T-helper 2 cell treated with Interferon-gamma antibody and Interleukin-4, amounts not matched to agents 5 μg/mL and 100 μg/mL, for 36 hours (primary cell): Measurements from ENCODE around the gene RBM20.
"Not testable (repeated sequence)": the region's sequence is repeated elsewhere in the genome, so short reads cannot be mapped to it uniquely, and the experiment has no call there.

Experiments
- DNase-seq: peaks from one replicate; pipeline ENCODE4 v3.0.0; 2021; ENCODE audit warnings: low spot score
- H3K27ac Mint-ChIP-seq: one replicate; pipeline ENCODE4 v1.8.0; 2021; ENCODE audit warnings: mild to moderate bottlenecking, mixed read lengths
- H3K27me3 Mint-ChIP-seq: one replicate; pipeline ENCODE4 v1.8.0; 2021; ENCODE audit warnings: low read depth, mixed read lengths
- H3K36me3 Mint-ChIP-seq: one replicate; pipeline ENCODE4 v1.8.0; 2021; ENCODE audit warnings: low read depth, mixed read lengths
- H3K4me1 Mint-ChIP-seq: one replicate; pipeline ENCODE4 v1.8.0; 2021; ENCODE audit warnings: low read depth, mixed read lengths
- H3K4me3 Mint-ChIP-seq: one replicate; pipeline ENCODE4 v1.8.0; 2022; ENCODE audit warnings: mild to moderate bottlenecking, moderate library complexity, mixed read lengths
- H3K9me3 Mint-ChIP-seq: one replicate; pipeline ENCODE4 v1.8.0; 2021; ENCODE audit warnings: mixed read lengths

Gene RBM20

DNA sequence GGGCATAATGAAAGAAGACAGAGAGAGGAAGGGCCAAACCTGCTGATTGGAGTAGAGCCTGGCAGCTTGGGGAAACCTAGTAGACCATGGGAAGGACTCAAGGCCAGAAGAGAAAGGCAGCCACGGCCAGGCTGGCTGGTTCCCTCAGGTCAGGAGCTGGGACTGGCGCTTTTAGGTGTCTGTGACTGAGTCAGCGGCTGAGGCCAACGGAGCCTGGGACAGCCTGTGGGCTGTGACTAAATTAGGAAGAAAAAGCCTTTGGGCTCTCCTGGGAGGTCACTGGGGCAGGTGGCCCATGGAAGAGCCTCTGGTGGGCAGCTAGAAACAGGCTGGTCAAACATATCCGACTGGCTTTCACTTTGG, 118.7 kb downstream of the RBM20 start:
- no peak overlapping the region for H3K27ac Mint-ChIP-seq
- H3K27me3 Mint-ChIP-seq = no peaks in the 10 kb centered on the region
- DNase-seq = no peak
- H3K9me3 Mint-ChIP-seq = no peaks in the 10 kb centered on the region
- H3K4me3 Mint-ChIP-seq = no peak overlapping the region
- H3K36me3 Mint-ChIP-seq = no peaks in the 10 kb centered on the region
- H3K4me1 Mint-ChIP-seq = peaks cover 4% of the 10 kb centered on the region

DNA sequence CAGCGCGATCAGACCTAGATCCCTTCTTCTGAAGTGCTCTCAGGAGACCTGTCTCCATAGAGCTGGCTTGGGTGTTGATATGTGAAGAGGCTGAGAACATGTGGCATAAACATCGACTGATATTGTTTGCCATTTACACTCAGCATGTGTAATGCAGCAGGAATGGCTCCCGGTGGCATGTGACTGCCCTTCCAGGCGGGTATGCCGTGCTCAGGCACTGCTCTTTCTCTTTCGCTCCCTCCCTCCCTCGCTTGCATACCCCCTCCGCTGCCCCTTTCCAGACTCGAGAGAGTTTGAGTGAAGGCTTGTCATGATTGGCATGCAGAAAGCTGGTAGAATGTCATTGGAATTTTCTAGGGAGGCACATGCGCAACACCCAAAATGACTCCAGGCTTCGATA, 120.2 kb downstream of the RBM20 start:
- no peak for DNase-seq
- Mint-ChIP-seq H3K27ac (no peak overlapping the region), H3K9me3 (no peaks in the 10 kb centered on the region), H3K27me3 (no peaks in the 10 kb centered on the region), H3K36me3 (no peaks in the 10 kb centered on the region), H3K4me1 (peaks cover 4% of the 10 kb centered on the region), H3K4me3 (no peak overlapping the region)

DNA sequence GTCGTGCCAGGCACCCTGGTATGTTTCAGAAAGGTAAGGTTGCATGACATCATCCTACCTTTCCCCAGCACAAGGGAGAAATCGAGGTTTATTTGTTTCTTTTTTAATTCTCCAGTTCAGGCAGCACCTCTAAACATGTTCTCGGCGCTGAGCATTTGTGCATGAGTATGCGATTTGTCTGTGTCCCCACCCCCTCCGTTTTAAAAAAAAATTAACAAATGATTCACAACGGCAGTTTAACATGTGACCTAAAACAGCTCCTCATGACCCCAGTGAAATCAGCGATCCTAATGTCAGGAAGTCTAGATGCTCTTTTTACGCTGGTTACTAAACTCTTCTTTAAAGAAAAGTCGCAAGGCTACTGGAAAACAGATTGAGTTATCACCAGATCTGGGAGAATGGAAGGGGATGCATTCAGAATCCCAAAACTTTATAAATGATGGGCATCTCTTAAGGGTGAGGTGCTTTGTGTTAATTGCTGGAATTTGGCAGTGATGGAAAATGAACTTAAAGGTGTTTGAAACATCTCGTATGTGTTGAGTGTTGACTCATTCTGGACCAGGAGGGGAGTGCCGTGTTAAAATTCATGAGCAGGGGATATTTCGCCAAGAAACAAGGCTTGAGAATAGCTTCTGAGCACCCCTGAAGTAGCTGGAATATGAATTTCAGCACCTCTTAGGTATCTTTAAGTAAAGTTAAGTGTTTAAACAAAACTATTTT, 120.8 kb downstream of the RBM20 start:
- Mint-ChIP-seq H3K27ac (no peak overlapping the region), H3K4me3 (no peak overlapping the region)
- no peak for DNase-seq

DNA sequence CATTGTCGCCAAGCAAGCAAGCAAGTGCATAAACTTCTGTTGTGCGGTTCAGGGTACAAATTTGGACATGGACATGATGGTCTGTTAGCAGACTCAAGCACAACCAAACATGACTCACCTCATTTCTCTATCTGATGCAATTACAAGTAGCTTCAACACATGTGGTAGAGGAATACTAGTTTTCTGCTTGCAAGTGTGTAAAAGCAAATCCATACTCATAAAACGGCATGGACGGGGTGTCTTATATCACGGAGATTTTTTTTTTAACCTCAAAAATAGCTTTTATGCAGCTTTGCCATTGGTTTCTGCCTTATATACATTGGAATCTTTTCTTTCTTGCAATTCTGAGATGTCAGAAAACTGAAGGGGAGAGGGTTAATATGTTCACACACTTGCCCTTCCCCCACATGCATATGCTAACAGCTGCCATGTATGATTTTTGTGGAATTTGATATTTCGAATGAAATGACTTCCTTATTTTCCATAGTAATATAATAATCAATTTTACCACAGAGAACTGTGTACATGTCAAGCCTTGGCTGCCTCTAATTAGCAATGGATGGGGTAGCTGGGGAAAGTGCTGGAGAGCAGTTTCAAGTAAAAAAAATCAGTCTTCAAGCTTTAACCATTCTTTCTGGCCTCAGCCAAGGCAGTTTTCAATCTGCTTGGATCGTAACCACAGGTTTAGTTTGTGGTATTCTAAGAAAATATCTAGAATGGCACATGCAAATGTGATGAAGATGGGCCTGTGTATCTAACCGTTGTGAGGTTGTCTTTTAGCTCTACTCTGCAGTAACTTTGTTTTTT, 121.6 kb downstream of the RBM20 start:
- Mint-ChIP-seq H3K36me3 (no peaks in the 10 kb centered on the region), H3K27me3 (no peaks in the 10 kb centered on the region), H3K27ac (no peak overlapping the region), H3K9me3 (no peaks in the 10 kb centered on the region), H3K4me3 (no peak overlapping the region), H3K4me1 (peaks cover 5% of the 10 kb centered on the region)
- DNase-seq = no peak

More for the DNA sequence above, 120.8 kb downstream of the RBM20 start:
- Mint-ChIP-seq H3K36me3 (no peaks in the 10 kb centered on the region), H3K4me1 (peaks cover 4% of the 10 kb centered on the region), H3K9me3 (no peaks in the 10 kb centered on the region), H3K27me3 (no peaks in the 10 kb centered on the region)

DNA sequence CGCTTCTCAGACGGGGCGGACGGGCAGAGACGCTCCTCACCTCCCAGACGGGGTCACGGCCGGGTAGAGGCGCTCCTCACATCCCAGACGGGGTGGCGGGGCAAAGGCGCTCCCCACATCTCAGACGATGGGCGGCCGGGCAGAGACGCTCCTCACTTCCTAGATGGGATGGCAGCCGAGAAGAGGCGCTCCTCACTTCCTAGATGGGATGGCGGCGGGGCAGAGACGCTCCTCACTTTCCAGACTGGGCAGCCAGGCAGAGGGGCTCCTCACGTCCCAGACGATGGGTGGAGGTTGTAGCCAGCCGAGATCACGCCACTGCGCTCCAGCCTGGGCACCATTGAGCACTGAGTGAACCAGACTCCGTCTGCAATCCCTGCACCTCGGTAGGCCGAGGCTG, 123.5 kb downstream of the RBM20 start:
- not testable (repeated sequence) for H3K4me3 Mint-ChIP-seq, DNase-seq, H3K27ac Mint-ChIP-seq, H3K4me1 Mint-ChIP-seq, H3K36me3 Mint-ChIP-seq, H3K9me3 Mint-ChIP-seq, H3K27me3 Mint-ChIP-seq

DNA sequence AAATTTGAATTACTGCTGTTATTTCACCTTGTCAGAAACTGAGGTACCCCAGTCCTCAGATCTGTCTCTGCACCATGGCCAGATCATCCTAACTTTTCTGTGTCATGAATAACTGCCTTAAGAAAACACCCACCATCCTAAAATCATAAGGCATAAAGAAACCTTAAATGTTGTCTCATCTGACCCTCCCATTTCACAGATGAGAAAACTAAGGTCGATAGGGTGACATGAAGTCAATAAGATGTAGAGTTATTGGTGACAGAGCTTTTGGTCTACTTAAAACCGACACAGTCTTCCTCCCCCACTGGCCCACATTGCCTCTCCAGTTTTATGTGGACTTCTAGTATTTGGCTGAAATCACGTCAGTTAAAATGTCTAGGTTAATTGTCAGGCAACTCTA, 126.1 kb downstream of the RBM20 start:
- H3K27me3 Mint-ChIP-seq = no peaks in the 10 kb centered on the region
- no peaks in the 10 kb centered on the region for H3K9me3 Mint-ChIP-seq
- no peak for DNase-seq
- no peak overlapping the region for H3K27ac Mint-ChIP-seq
- H3K4me3 Mint-ChIP-seq = no peak overlapping the region
- H3K36me3 Mint-ChIP-seq = no peaks in the 10 kb centered on the region
- H3K4me1 Mint-ChIP-seq = peaks cover 25% of the 10 kb centered on the region

DNA sequence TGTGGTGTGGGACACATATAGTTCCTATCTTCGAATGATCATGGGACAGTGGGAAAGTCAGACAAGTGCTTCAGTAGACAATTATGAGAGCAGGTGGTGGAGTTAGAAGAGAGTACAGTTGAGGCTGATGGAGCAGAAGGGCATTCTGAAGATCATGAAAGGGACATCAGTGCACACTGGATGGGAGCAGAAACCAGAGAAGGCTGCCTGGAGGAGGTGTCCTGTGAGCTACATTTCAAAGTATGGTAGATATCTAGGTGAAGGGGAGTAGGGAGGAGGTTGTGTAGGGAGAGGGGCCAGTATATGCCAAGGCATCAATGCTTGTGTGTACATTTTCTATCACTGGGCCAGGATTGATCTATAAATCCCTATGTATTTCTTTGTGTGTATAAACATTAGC, 127.3 kb downstream of the RBM20 start:
- peaks cover 30% of the 10 kb centered on the region for H3K4me1 Mint-ChIP-seq
- H3K27ac Mint-ChIP-seq = no peak overlapping the region
- H3K27me3 Mint-ChIP-seq = no peaks in the 10 kb centered on the region
- no peak overlapping the region for H3K4me3 Mint-ChIP-seq
- no peak for DNase-seq
- peaks cover 2% of the 10 kb centered on the region for H3K9me3 Mint-ChIP-seq
- no peaks in the 10 kb centered on the region for H3K36me3 Mint-ChIP-seq

DNA sequence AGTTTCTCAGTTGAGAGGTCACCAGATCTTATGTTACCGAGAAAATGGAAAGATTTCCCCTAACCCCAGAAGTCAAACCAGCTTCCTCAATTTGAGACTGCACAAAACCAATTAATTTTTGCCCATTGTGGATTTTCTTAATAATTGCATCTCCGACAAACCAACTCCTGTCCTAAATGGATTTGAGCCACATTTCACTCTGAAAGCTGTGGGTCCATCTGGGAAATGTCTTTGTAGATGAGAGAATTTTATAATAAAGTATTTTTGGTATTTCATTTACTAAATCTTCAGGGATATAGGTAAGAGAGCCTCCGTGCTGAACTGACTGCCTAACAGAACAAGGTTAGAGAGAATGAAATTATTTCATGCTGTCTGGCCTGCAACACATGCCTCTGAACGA, 127.9 kb downstream of the RBM20 start:
- H3K9me3 Mint-ChIP-seq = peaks cover 3% of the 10 kb centered on the region
- H3K36me3 Mint-ChIP-seq = no peaks in the 10 kb centered on the region
- no peak overlapping the region for H3K4me3 Mint-ChIP-seq
- H3K27ac Mint-ChIP-seq = no peak overlapping the region
- H3K27me3 Mint-ChIP-seq = no peaks in the 10 kb centered on the region
- no peak for DNase-seq
- H3K4me1 Mint-ChIP-seq = peaks cover 33% of the 10 kb centered on the region

DNA sequence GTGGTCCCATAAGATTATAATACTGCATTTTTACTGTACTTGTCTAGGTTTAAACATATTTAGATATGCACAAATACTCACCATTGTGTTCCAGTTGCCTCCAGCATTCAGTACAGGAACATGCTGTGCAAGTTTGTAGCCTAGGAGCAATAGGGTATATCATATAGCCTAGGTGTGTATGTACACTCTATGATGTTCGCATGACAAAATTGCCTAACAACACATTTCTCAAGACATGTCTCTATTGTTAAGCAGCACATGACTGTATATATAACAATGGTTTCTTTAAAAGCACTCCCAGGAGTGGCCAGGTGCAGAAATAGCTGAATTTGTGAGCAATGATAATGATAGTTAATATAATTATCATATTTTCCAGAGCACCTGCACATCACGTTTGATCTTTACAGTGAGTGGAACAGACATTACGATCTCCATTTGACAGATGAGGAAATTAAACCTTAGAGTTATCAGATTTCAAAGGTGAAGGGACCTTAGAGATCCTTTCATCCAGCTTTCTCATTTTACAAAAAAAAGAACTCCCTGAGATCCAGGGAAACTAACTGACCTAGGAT, 128.4 kb downstream of the RBM20 start:
- DNase-seq = no peak
- H3K27me3 Mint-ChIP-seq = no peaks in the 10 kb centered on the region
- no peaks in the 10 kb centered on the region for H3K36me3 Mint-ChIP-seq
- peaks cover 3% of the 10 kb centered on the region for H3K9me3 Mint-ChIP-seq
- H3K4me1 Mint-ChIP-seq = peaks cover 37% of the 10 kb centered on the region
- H3K4me3 Mint-ChIP-seq = no peak overlapping the region
- H3K27ac Mint-ChIP-seq = no peak overlapping the region

DNA sequence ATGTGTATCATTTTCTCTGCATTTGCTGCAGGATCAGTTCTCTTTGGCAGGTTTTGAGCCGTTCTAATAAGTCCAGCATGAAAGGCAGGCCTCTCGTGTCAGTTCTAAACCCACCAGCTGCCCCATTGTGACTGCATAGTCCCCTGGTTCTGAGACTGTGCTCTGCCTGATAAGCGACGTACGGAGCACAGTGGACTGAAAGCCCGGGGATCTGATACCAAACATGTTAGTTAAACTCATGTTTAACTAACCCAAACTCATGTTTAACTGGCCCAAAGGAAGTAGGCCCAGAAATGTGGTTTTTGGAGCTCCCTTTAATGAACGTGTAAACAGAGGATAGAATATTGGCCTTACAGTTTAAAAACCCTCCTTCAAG, 129.5 kb downstream of the RBM20 start:
- peaks cover 45% of the 10 kb centered on the region for H3K4me1 Mint-ChIP-seq
- H3K27ac Mint-ChIP-seq = peak overlapping the region; percentile 89
- H3K36me3 Mint-ChIP-seq = no peaks in the 10 kb centered on the region
- no peaks in the 10 kb centered on the region for H3K27me3 Mint-ChIP-seq
- peak overlapping the region; percentile 9 for H3K4me3 Mint-ChIP-seq
- no peak for DNase-seq
- H3K9me3 Mint-ChIP-seq = peaks cover 3% of the 10 kb centered on the region

DNA sequence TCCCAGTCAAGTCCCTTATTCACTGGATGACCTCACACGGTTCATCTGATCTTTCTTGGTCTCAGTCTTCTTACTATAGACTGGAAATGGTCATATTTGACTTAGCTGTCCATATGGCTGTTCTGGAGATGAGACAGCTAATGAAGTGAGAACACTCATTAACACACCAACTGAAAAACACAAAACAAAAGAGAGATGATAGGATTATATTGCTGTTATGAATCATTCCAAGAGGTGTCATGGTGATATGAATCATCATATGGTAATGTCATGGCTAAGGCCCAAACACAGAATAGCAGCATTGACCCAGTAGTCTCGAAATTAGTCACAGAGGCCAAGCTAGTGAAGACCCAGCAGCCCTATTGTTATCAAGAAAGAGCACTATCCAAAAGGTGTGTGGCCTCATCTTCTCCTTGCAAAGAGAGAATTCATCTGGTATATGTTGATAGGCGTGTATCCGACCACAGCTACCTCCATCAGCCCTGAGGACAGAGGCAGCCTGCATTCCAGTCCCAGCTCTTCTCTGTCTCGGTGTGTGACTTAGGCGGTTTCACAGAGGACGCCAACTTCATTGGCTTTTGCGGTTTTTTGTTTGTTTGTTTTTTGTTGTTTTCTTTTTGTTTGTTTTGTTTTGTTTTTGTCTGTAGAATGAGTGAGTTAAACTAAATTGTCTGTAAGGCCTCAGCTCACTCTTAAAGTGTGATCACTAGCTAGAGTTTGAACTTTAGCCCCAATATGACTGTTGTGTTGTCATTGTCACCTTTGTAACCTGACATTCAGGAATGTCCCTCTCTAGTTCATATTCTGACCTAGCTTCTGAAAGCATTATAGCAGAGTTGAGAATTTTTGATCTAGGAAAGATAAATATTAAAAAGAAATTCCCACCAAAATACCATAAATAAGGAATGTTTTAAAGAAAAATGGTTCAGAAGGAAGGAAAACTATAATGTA, 130.2 kb downstream of the RBM20 start:
- peak; percentile 81 for DNase-seq
- no peaks in the 10 kb centered on the region for H3K27me3 Mint-ChIP-seq
- H3K36me3 Mint-ChIP-seq = no peaks in the 10 kb centered on the region
- peaks cover 46% of the 10 kb centered on the region for H3K4me1 Mint-ChIP-seq
- peak overlapping the region; percentile 9 for H3K4me3 Mint-ChIP-seq
- peak overlapping the region; percentile 89 for H3K27ac Mint-ChIP-seq
- H3K9me3 Mint-ChIP-seq = peaks cover 3% of the 10 kb centered on the region

DNA sequence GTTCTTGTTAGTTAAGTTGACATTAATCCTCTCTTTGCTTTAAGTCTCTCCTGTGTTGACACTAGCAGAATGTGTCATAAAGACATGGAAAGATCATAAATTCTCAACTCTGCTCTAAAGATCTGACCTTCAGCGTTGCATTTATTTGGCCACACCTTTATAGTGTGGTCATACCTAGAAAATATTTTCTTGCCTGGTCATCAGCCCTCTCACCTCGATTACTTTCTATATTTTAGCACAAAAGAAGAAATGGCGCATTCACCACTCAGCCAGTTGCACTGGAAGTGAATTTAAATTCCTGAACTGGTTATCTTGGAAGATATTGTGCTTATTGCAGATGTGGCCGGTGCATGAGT, 130.9 kb downstream of the RBM20 start:
- Mint-ChIP-seq H3K36me3 (no peaks in the 10 kb centered on the region), H3K4me1 (peaks cover 51% of the 10 kb centered on the region), H3K9me3 (peaks cover 3% of the 10 kb centered on the region), H3K4me3 (no peak overlapping the region), H3K27me3 (no peaks in the 10 kb centered on the region), H3K27ac (no peak overlapping the region)
- no peak for DNase-seq

DNA sequence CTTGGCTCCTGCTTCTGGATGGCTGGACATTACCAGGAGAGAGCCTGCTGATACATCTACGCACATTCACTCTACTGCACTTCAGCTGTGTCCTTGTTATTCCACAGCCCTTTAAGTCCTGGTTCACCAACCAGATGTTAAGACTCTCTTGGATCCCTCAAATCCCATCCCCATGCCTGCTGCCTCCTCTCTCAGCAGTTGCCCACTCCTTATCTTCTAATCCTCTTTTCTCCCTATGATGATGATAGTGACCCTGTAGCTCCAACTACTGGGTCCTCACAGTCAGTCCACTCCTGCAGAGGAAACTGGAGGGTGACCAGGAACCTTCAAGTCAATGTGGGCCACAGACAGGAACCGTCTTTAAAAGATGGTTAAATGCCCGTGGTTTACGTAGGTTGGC, 131.3 kb downstream of the RBM20 start:
- peak overlapping the region; percentile 5 for H3K27ac Mint-ChIP-seq
- H3K9me3 Mint-ChIP-seq = peaks cover 3% of the 10 kb centered on the region
- no peaks in the 10 kb centered on the region for H3K27me3 Mint-ChIP-seq
- no peak overlapping the region for H3K4me3 Mint-ChIP-seq
- no peaks in the 10 kb centered on the region for H3K36me3 Mint-ChIP-seq
- no peak for DNase-seq
- peaks cover 51% of the 10 kb centered on the region for H3K4me1 Mint-ChIP-seq

DNA sequence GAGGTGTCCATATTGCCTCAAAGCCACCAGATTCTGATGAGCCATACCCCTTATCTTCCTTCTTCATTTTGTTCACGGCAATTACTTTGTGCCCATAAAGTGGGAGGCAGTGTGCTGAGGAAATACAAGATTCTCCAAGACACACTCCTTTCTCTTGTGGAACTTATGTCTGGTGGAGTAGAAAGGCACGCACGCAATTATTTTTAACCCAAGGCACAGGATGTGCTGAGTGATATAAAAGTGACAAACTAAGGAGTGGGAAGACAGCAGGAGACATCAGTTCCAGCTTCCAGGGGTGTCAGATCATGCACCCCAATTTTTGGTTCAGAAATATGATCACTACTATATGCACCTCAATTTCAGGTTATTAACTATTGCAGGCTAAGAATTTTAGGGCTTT, 132.9 kb downstream of the RBM20 start:
- DNase-seq = no peak
- Mint-ChIP-seq H3K4me1 (peaks cover 50% of the 10 kb centered on the region), H3K27me3 (no peaks in the 10 kb centered on the region), H3K9me3 (peaks cover 3% of the 10 kb centered on the region), H3K27ac (no peak overlapping the region), H3K4me3 (no peak overlapping the region), H3K36me3 (no peaks in the 10 kb centered on the region)
